GM12892 (cell line): ENCODE data around the gene FOXP2.

Source experiments
- DNase-seq: peaks from one replicate; pipeline ENCODE4 v3.0.0; 2011; ENCODE audit not compliant: insufficient read length
- FAIRE-seq: peaks from 2 replicates; lab custom pipeline; 2011; peaks lifted over from hg19 to GRCh38; lab: Jason Lieb, UNC
- POLR2A ChIP-seq: IDR thresholded peaks from 2 replicates; pipeline ENCODE4 v1.6.1; 2011; ENCODE audit warnings: low read depth, low read length, control low read depth
- POLR2AphosphoS5 ChIP-seq: IDR thresholded peaks from 2 replicates; pipeline ENCODE4 v1.6.1; 2011; ENCODE audit warnings: low read depth, low read length, control low read depth
- TAF1 ChIP-seq: IDR thresholded peaks from 2 replicates; pipeline ENCODE4 v1.6.1; 2011; ENCODE audit warnings: low read depth, mild to moderate bottlenecking, control low read depth, low read length, borderline replicate concordance

Gene FOXP2

GRCh38 chr7:114622221-114622620 lies 207.6 kb downstream of the FOXP2 start:
- FAIRE-seq (no peak), DNase-seq (no peak)
- TF ChIP-seq POLR2A, result no peak
- TF ChIP-seq POLR2AphosphoS5, result no peak
- TF ChIP-seq TAF1, result no peak

DNA sequence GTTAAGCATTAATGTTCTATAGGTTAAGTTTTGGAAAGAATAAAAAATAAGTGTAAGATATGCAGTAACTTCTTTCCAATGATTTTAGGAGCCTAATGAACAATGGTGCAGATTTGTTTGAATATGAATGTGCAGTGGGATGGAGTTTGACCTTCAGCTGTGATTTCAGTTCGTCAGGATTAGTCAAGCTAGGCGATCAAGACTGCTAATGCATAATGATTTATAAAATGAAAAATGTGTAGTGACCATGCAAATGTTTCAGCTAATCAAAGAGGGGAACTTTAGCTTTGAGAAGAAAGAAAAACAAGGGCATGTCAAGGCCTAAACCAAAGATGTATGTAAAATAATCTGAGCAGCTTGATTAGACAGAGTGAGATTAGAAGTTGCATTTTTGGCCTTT lies 208.5 kb downstream of the FOXP2 start:
- no peak for DNase-seq
- no peak for FAIRE-seq
- TF ChIP-seq POLR2A, result no peak
- no peak for TF ChIP-seq POLR2AphosphoS5
- no peak for TF ChIP-seq TAF1

GRCh38 chr7:114627231-114627630 lies 212.6 kb downstream of the FOXP2 start:
- DNase-seq (no peak), FAIRE-seq (peak; percentile 14)
- TF ChIP-seq POLR2AphosphoS5 (no peak), TAF1 (no peak), POLR2A (no peak)

DNA sequence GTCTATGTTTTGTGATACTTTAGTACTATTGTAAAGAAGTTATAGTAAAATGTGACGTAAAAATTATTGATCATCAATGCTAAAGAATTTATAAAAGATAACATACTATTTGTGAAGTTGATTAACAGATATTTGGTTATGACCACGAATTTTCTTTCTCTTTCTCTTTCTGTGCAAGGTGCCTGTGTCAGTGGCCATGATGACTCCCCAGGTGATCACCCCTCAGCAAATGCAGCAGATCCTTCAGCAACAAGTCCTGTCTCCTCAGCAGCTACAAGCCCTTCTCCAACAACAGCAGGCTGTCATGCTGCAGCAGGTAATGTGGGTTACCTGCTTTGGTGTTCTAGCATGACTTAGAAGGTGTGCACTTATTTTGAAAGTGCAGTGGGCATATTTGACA lies 213.7 kb downstream of the FOXP2 start:
- FAIRE-seq (peak; percentile 91), DNase-seq (no peak)
- TF ChIP-seq TAF1 (no peak), POLR2AphosphoS5 (no peak), POLR2A (no peak)

DNA sequence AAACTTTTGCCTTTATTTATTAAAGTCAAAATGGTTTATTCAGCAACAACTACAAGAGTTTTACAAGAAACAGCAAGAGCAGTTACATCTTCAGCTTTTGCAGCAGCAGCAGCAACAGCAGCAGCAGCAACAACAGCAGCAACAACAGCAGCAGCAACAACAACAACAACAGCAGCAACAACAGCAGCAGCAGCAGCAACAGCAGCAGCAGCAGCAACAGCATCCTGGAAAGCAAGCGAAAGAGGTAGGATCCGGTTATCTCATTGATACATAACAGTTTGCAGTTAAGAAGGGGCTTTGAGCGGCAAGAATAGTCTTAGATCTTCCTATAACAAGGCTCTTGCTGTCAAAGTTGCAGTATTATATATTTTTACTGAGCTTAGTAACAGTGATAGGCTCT lies 215.1 kb downstream of the FOXP2 start:
- DNase-seq, result no peak
- no peak for FAIRE-seq

DNA sequence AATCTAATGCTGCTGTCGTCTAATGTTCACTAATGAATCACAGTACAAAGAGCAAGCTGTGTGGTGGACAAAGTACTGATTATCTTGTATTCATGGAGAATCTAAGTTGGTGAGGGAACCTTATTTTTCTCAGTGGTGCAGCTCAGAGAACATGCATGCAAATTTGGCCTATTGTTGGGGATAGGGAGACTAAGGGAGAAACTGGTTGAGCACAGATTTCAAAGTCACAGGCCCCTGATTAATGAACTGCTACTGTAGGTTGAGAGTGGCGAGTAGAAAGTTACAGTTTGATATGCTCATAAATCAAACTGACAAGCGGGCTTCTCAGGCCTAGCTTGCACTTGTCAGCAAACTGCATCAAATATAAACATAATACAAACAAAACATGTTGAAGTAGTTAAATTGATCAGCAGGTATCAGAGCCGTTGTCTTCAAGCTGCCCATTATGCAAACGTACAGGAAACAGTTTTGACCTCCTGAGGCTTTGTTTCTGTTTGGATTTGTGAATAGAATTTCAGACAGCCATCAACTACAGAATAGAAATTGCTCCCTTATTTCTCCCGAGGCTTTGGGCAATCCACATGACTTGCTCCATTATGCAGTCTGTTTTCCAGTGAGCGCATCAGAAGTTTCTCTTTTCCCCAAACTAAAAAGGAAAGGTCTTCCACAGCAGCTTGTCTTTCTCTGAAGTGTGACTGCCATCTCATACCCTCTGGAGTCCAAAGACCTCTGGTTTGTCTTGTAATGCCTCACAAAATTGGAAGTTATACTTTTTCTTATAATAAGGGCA lies 215.8 kb downstream of the FOXP2 start:
- no peak for TF ChIP-seq TAF1
- no peak for TF ChIP-seq POLR2AphosphoS5
- no peak for TF ChIP-seq POLR2A
- DNase-seq, result no peak
- FAIRE-seq, result peak; percentile 70

More for the DNA sequence above, 215.1 kb downstream of the FOXP2 start:
- no peak for TF ChIP-seq POLR2AphosphoS5
- TF ChIP-seq POLR2A, result no peak
- no peak for TF ChIP-seq TAF1

DNA sequence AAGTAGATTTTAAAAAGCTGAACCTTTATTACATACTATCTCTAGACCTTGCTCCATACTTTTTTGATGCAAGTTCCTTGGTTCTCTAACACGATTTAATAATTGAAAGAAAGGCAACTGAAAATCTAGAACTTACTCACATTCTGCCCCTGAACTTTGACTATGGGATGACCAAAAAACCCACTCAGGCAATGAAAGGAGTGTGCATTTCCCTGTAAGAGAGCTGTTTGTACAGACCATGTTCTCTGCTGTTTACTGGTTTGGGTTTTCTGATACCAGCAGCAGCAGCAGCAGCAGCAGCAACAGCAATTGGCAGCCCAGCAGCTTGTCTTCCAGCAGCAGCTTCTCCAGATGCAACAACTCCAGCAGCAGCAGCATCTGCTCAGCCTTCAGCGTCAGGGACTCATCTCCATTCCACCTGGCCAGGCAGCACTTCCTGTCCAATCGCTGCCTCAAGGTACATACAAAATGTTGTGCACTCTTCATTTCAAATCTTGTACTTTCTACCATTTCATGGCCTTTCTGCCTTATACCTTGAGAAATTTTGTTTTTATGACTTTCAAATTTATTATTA lies 216.7 kb downstream of the FOXP2 start:
- TF ChIP-seq POLR2AphosphoS5, result no peak
- TF ChIP-seq POLR2A, result no peak
- TF ChIP-seq TAF1, result no peak
- DNase-seq (no peak), FAIRE-seq (peak; percentile 64)

GRCh38 chr7:114639451-114639850 lies 224.8 kb downstream of the FOXP2 start:
- TF ChIP-seq POLR2AphosphoS5 (no peak), TAF1 (no peak), POLR2A (no peak)
- FAIRE-seq, result peak; percentile 70

DNA sequence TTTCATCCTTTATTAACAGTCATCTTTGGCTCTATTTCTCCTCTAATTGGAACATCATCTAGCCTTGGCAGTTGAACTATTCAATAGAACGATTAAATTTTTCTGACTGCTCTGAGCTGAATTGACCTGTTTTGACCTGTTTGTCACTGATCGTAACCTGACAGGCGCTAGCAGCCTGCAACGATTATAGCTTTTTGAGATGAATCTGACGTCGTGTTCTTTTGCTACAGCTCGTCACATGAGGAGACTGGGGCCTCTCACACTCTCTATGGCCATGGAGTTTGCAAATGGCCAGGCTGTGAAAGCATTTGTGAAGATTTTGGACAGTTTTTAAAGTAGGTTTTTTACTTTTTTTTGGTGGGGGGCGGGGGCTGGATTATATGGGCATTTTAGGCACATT lies 229.8 kb downstream of the FOXP2 start:
- DNase-seq, result no peak
- TF ChIP-seq POLR2AphosphoS5, result no peak
- TF ChIP-seq TAF1, result no peak
- TF ChIP-seq POLR2A, result no peak
- no peak for FAIRE-seq

More at GRCh38 chr7:114639451-114639850, 224.8 kb downstream of the FOXP2 start:
- no peak for DNase-seq

GRCh38 chr7:114645451-114645850 lies 230.8 kb downstream of the FOXP2 start:
- TF ChIP-seq TAF1 (no peak), POLR2A (no peak), POLR2AphosphoS5 (no peak)
- DNase-seq (no peak), FAIRE-seq (peak; percentile 73)

DNA sequence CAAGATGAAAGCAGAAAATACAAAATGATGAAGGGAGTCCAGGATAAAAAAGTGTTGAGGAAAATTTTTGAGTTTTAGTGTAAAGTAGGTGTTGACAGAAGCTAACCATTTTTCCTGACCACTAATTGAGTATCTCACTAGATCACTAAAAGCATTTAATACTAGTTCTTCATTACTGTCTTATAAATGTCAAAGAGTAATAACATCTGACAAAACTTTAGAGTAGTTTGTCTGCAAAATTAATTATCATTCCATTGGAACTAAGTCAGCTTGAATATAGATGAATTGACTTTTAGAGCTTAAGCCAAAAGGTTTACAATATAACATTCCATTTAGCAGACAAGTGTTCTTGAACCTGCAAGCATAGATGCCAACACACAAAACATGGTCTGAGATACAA lies 232.9 kb downstream of the FOXP2 start:
- DNase-seq (no peak), FAIRE-seq (no peak)
- no peak for TF ChIP-seq TAF1
- no peak for TF ChIP-seq POLR2AphosphoS5
- no peak for TF ChIP-seq POLR2A

DNA sequence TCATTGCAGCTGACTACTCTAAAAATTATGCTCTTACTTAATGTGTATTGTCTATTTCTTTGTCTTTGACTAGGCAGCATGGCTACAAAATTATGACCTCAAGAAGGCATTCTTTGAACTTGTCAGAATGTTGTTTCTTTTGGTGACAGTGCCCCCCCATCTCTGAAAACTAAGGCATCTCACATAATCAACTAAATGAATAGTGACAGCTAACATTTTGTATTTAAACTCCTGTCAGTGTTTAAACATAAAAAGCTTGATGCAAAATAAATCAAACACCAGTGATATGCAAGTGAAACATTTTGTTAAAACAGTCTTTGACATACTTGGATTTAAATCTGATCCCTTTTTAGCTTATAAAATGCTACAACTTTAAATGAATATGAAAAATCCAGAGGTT lies 233.5 kb downstream of the FOXP2 start:
- DNase-seq (no peak), FAIRE-seq (no peak)
- TF ChIP-seq POLR2A (no peak), TAF1 (no peak), POLR2AphosphoS5 (no peak)

DNA sequence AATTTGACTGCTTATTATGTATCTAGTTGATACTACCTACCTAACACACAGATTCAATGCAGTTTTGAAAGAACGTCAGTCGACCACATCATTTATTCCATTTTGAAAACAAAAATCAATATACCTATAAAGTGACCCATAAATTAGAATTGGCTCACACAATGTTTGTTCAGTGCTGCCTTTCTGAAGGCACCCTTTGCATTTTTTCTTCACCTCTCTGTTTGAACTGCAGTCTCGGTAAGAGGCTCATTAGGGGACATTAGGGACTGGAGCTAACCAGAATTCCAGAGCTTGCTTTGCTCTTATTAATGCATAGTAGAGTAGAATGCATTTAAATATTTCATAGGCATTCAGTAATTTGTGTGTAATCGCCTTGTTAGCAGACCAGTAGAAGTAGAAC lies 234.1 kb downstream of the FOXP2 start:
- DNase-seq, result no peak
- FAIRE-seq, result no peak
- TF ChIP-seq POLR2A (no peak), TAF1 (no peak), POLR2AphosphoS5 (no peak)
